Measurements from ENCODE around the gene KRTAP3-3.

KRTAP3-3 gene

DNA sequence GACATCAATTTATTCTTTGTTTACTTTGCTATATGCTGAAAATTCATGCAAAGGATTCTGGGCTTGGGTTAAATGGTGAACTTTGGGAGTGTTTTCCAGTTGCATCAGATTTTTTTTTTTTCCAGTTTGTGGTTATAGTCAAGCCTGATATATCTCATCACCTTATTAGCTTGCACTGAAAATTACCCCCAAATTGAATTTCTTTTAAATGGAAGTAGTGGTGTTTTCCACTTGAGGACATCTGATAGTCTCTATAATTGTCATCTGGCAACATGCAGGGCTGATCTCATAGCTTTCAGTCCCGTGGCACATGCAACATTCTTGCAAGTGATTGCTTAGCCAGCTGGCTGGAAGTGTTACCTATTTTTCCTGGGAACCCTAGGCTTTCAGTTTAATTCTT is 19.6 kb upstream of the KRTAP3-3 start:
- no peak for DNase-seq (ENCODE audit: low spot score)
- in situ Hi-C loops (cut with MboI; ENCODE audit: low sequenced_read_pairs, unreplicated experiment): no loop called here
- TF ChIP-seq, protein P1, sequence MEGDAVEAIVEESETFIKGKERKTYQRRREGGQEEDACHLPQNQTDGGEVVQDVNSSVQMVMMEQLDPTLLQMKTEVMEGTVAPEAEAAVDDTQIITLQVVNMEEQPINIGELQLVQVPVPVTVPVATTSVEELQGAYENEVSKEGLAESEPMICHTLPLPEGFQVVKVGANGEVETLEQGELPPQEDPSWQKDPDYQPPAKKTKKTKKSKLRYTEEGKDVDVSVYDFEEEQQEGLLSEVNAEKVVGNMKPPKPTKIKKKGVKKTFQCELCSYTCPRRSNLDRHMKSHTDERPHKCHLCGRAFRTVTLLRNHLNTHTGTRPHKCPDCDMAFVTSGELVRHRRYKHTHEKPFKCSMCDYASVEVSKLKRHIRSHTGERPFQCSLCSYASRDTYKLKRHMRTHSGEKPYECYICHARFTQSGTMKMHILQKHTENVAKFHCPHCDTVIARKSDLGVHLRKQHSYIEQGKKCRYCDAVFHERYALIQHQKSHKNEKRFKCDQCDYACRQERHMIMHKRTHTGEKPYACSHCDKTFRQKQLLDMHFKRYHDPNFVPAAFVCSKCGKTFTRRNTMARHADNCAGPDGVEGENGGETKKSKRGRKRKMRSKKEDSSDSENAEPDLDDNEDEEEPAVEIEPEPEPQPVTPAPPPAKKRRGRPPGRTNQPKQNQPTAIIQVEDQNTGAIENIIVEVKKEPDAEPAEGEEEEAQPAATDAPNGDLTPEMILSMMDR (IDR thresholded peaks at IDR 0.05; ENCODE audit: borderline replicate concordance, control extremely low read depth, extremely low read depth, insufficient read depth, missing control alignments): no peak

DNA sequence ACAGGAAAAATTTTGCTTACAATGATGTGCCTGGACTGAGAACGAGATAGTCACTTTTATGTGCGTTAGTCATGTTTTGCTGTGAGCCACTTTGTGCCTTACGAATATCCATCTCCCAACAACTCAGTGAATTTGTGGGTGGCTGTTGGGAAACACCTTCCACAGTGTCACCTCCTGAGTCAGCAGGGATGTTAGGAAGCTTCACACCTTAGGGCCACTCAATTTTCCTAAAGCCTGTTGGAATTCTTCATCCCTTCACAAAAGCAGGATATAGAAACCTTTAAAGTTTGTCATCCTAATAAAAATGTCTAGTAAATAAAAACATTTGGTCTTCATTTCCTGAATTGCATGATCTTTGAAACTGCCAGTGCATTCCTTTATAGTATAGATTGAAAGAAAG is 19.2 kb upstream of the KRTAP3-3 start:
- DNase-seq (ENCODE audit: low spot score): no peak
- in situ Hi-C loops (cut with MboI; ENCODE audit: low sequenced_read_pairs, unreplicated experiment): no loop called here
- TF ChIP-seq, protein P1 (IDR thresholded peaks at IDR 0.05; ENCODE audit: borderline replicate concordance, control extremely low read depth, extremely low read depth, insufficient read depth, missing control alignments): no peak

DNA sequence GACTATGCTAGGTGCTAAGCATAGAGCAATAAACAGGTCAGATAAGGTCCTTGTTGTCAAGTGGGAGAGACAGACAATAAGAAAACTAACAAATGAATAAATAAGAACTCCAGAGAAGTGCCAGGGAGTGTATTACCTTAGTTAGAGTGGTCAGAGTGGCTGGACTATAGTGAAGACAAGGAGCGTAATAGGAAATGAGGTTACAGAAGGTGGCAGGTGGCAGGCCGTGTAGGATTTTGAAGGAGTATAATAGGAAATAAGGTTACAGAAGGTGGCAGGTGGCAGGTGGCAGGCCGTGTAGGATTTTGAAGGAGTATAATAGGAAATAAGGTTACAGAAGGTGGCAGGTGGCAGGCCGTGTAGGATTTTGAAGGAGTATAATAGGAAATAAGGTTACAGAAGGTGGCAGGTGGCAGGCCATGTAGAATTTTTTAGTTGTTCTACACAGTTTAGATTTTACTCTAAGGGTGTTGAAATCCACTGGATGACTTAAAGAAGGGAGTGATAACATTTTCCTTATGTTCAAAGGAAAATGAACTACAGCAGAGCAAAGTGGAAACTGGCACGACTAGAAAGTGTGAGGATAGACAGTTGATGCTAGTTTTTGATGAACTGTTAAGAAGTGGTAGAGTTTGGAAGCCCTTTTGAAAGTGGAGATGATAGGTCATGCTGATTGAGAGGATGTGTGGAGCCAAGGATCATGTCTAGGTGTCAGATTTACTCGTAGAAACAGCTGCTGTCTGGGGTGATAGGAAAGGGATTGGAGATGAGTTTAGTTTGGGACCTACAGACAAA is 18.6 kb upstream of the KRTAP3-3 start:
- in situ Hi-C loops (cut with MboI; ENCODE audit: low sequenced_read_pairs, unreplicated experiment): no loop called here
- TF ChIP-seq, protein P1 (IDR thresholded peaks at IDR 0.05; ENCODE audit: borderline replicate concordance, control extremely low read depth, extremely low read depth, insufficient read depth, missing control alignments): no peak
- DNase-seq (ENCODE audit: low spot score): no peak

- TF ChIP-seq, protein P1 (IDR thresholded peaks at IDR 0.05; ENCODE audit: borderline replicate concordance, control extremely low read depth, extremely low read depth, insufficient read depth, missing control alignments): no peak
- in situ Hi-C loops (cut with MboI; ENCODE audit: low sequenced_read_pairs, unreplicated experiment): no loop called here
- DNase-seq (ENCODE audit: low spot score): no peak
These were observed 16.5 kb upstream of the KRTAP3-3 start for GRCh38 chr17:41010441-41010840.

GRCh38 chr17:41009936-41010335 is 16.0 kb upstream of the KRTAP3-3 start:
- in situ Hi-C loops (cut with MboI; ENCODE audit: low sequenced_read_pairs, unreplicated experiment): no loop called here
- DNase-seq (ENCODE audit: low spot score): no peak
- TF ChIP-seq, protein P1 (IDR thresholded peaks at IDR 0.05; ENCODE audit: borderline replicate concordance, control extremely low read depth, extremely low read depth, insufficient read depth, missing control alignments): no peak

DNA sequence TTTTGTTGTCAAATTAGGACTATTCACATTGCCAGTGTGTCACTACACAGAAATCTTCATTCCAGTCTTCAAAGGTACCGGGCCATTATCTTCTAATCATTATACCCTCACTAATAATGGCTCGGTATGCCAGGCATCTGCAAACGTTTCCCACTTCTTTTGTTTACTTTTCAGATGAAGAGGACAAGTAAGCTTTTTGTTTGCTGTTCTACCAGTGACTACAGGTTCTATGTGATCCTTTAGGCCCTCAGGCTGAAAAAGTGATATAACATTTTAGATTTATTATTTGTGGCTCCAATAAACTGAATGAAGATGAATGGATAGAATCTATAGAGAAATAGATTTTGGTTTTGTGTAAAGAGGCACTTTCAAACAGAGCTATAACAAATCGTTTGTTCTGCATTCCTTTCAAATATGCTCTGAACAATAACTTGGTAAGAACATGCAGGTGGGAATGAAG is 15.4 kb upstream of the KRTAP3-3 start:
- DNase-seq (ENCODE audit: low spot score): no peak
- in situ Hi-C loops (cut with MboI; ENCODE audit: low sequenced_read_pairs, unreplicated experiment): no loop called here
- TF ChIP-seq, protein P1 (IDR thresholded peaks at IDR 0.05; ENCODE audit: borderline replicate concordance, control extremely low read depth, extremely low read depth, insufficient read depth, missing control alignments): no peak

Data from GM13976 (cell line).